ENCODE results near the gene ACOX1. TPM values are rescaled to one million over a fixed set of nuclear protein-coding genes. Genes with fewer than 3 reads are reported as not detected.

The ACOX1 gene
- total and polyA plus RNA-seq, 2 of the 13 experiments (the other 11 are each of a cell fraction or from before 2014, with no cell fraction given) = 86.4 to 120 TPM

DNA sequence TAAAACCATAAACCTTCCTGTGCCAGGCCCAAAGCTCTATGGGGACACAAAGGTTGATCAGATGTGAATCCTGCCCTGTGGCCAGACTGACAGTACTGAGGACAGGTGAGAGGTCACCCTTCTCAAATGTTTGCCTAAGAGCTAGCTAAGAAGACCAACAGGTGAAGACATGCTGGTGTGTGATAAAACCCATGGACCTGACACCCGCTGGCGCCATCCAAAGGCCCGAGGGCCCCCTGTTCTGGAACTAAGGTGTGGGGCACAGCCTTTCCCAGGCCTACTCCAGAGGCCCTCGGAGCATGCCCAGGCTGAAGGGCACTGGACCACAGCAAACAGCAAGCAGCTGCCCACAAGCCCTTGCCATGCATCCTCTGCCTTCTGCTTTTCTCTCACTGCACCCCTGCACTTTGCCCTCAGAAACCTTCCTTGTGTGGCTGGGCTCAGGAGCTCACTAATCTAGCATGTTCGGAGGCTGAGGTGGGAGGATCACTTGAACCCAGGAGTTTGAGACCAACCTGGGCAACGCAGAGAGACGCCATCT lies 16.5 kb upstream of the ACOX1 start (continued):
- TF ChIP-seq GTF3A (CRISPR knock-in tag; conservative IDR thresholded peaks at IDR 0.05) (no peak), FOXA3 (CRISPR knock-in tag; IDR thresholded peaks at IDR 0.05) (no peak), MLLT10 (CRISPR knock-in tag; IDR thresholded peaks at IDR 0.05) (no peak), ZNF614 (CRISPR knock-in tag; IDR thresholded peaks at IDR 0.05; ENCODE audit: borderline replicate concordance) (no peak), CBX5 (CRISPR knock-in tag; IDR thresholded peaks at IDR 0.05; ENCODE audit: borderline replicate concordance) (0 out of 2 replicates have a peak, but pooled peaks have one; percentile 14), ZNF569 (CRISPR knock-in tag; IDR thresholded peaks at IDR 0.05; ENCODE audit: borderline replicate concordance) (no peak), KDM5B (CRISPR knock-in tag; IDR thresholded peaks at IDR 0.05; ENCODE audit: borderline replicate concordance) (0 out of 2 replicates have a peak, but pooled peaks have one; percentile 19), NBN (conservative IDR thresholded peaks at IDR 0.05) (no peak), RFX1 (IDR thresholded peaks at IDR 0.05) (no peak), SRY (CRISPR knock-in tag; IDR thresholded peaks at IDR 0.05) (no peak), ERF (CRISPR knock-in tag; IDR thresholded peaks at IDR 0.05) (no peak), NCOA2 (CRISPR knock-in tag; IDR thresholded peaks at IDR 0.05) (no peak), SIX1 (CRISPR knock-in tag; IDR thresholded peaks at IDR 0.05; ENCODE audit: borderline replicate concordance) (no peak), SAFB2 (CRISPR knock-in tag; IDR thresholded peaks at IDR 0.05; ENCODE audit: borderline replicate concordance, low read depth) (no peak), NRL (CRISPR knock-in tag; IDR thresholded peaks at IDR 0.05; ENCODE audit: borderline replicate concordance) (no peak), MED8 (CRISPR knock-in tag; IDR thresholded peaks at IDR 0.05; ENCODE audit: insufficient replicate concordance) (peak; percentile 15), HNRNPK (IDR thresholded peaks at IDR 0.05; ENCODE audit: low read depth, low read length, poor library complexity, severe bottlenecking) (no peak), RCOR2 (CRISPR knock-in tag; IDR thresholded peaks at IDR 0.05) (peak; percentile 39; the same call in 1 of the 2 replicates)
- TF ChIP-seq, protein P1, sequence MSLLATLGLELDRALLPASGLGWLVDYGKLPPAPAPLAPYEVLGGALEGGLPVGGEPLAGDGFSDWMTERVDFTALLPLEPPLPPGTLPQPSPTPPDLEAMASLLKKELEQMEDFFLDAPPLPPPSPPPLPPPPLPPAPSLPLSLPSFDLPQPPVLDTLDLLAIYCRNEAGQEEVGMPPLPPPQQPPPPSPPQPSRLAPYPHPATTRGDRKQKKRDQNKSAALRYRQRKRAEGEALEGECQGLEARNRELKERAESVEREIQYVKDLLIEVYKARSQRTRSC (CRISPR knock-in tag; IDR thresholded peaks at IDR 0.05; ENCODE audit: low read depth) = no peak
- TF ChIP-seq, protein P2, sequence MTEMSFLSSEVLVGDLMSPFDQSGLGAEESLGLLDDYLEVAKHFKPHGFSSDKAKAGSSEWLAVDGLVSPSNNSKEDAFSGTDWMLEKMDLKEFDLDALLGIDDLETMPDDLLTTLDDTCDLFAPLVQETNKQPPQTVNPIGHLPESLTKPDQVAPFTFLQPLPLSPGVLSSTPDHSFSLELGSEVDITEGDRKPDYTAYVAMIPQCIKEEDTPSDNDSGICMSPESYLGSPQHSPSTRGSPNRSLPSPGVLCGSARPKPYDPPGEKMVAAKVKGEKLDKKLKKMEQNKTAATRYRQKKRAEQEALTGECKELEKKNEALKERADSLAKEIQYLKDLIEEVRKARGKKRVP (CRISPR knock-in tag; IDR thresholded peaks at IDR 0.05) = no peak
- TF ChIP-seq, protein P3, sequence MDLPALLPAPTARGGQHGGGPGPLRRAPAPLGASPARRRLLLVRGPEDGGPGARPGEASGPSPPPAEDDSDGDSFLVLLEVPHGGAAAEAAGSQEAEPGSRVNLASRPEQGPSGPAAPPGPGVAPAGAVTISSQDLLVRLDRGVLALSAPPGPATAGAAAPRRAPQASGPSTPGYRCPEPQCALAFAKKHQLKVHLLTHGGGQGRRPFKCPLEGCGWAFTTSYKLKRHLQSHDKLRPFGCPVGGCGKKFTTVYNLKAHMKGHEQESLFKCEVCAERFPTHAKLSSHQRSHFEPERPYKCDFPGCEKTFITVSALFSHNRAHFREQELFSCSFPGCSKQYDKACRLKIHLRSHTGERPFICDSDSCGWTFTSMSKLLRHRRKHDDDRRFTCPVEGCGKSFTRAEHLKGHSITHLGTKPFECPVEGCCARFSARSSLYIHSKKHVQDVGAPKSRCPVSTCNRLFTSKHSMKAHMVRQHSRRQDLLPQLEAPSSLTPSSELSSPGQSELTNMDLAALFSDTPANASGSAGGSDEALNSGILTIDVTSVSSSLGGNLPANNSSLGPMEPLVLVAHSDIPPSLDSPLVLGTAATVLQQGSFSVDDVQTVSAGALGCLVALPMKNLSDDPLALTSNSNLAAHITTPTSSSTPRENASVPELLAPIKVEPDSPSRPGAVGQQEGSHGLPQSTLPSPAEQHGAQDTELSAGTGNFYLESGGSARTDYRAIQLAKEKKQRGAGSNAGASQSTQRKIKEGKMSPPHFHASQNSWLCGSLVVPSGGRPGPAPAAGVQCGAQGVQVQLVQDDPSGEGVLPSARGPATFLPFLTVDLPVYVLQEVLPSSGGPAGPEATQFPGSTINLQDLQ (CRISPR knock-in tag; IDR thresholded peaks at IDR 0.05) = no peak
- TF ChIP-seq, protein P4, sequence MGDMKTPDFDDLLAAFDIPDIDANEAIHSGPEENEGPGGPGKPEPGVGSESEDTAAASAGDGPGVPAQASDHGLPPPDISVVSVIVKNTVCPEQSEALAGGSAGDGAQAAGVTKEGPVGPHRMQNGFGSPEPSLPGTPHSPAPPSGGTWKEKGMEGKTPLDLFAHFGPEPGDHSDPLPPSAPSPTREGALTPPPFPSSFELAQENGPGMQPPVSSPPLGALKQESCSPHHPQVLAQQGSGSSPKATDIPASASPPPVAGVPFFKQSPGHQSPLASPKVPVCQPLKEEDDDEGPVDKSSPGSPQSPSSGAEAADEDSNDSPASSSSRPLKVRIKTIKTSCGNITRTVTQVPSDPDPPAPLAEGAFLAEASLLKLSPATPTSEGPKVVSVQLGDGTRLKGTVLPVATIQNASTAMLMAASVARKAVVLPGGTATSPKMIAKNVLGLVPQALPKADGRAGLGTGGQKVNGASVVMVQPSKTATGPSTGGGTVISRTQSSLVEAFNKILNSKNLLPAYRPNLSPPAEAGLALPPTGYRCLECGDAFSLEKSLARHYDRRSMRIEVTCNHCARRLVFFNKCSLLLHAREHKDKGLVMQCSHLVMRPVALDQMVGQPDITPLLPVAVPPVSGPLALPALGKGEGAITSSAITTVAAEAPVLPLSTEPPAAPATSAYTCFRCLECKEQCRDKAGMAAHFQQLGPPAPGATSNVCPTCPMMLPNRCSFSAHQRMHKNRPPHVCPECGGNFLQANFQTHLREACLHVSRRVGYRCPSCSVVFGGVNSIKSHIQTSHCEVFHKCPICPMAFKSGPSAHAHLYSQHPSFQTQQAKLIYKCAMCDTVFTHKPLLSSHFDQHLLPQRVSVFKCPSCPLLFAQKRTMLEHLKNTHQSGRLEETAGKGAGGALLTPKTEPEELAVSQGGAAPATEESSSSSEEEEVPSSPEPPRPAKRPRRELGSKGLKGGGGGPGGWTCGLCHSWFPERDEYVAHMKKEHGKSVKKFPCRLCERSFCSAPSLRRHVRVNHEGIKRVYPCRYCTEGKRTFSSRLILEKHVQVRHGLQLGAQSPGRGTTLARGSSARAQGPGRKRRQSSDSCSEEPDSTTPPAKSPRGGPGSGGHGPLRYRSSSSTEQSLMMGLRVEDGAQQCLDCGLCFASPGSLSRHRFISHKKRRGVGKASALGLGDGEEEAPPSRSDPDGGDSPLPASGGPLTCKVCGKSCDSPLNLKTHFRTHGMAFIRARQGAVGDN (CRISPR knock-in tag; IDR thresholded peaks at IDR 0.05) = peak; percentile 91
